NCI-H69 (cell line): ENCODE results near the gene UGT1A10.

Experiments
- DNase-seq: peaks from one replicate; lab custom pipeline; 2025; lab: John Stamatoyannopoulos, UW

UGT1A10 gene

GRCh38 chr2:233803994-233804393 lies 167.7 kb downstream of the UGT1A10 start:
- DNase-seq, result no peak

- no peak for DNase-seq
Observed at GRCh38 chr2:233807215-233807865, 171.1 kb downstream of the UGT1A10 start.

GRCh38 chr2:233807966-233808935 lies 172.0 kb downstream of the UGT1A10 start:
- DNase-seq, result no peak

DNA sequence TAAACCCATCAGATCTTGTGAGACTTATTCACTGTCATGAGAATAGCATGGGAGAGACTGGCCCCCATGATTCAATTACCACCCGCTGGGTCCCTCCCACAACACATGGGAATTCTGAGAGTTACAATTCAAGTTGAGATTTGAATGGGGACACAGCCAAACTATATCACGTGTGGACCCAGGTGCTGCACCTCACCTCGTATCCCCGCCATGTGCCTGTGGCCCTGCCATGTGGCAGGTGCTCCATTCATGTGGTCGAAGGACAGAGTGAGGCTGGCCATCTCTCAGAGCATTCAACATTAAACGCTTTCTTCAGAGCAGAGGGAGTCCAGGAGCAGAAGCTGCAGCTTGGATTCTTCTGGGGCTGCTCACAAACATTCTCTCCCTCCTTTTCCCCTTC lies 174.1 kb downstream of the UGT1A10 start:
- no peak for DNase-seq

- DNase-seq, result no peak
Observed at GRCh38 chr2:233811087-233811486, 174.8 kb downstream of the UGT1A10 start.

- DNase-seq, result no peak
Observed at GRCh38 chr2:233811732-233812131, 175.5 kb downstream of the UGT1A10 start.

DNA sequence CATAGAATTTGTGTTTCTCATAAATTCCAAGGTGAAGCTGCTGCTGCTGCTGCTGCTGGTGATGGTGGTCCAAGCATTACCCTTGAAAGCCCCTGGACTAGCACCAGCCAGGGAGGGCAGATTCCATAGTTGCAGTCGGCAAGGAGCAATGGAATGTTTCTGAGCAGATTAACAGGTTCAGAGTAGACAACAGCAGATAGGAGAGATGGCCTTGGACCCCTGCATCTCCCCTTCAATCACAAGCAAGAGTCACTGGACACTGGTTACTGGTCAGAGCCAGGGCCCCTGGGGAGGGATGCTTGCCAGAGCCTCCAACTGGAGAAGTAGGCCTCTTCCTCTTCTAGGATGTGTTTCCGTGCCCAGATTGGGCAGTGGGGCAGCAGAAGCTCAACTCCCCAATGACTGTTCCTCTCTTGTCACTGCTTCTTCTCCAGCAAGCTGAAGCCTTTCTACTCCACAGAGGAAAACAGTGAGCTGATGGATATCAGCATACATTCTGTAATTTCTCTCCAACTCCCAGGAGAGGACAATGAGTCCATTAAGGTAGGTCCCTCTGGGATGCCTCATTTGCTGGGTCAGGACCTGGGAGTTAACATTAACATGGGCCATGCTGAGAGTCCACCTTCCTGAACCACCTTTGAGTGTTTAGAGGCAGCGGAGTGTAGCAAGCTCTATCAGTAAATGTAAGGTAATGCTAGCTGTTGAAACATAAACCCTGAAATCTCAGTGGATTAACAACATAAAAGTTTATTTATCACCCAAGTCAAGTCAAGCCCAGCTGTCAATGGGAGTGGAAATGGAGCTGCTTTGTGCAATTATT lies 177.2 kb downstream of the UGT1A10 start:
- DNase-seq, result peak; percentile 77

DNA sequence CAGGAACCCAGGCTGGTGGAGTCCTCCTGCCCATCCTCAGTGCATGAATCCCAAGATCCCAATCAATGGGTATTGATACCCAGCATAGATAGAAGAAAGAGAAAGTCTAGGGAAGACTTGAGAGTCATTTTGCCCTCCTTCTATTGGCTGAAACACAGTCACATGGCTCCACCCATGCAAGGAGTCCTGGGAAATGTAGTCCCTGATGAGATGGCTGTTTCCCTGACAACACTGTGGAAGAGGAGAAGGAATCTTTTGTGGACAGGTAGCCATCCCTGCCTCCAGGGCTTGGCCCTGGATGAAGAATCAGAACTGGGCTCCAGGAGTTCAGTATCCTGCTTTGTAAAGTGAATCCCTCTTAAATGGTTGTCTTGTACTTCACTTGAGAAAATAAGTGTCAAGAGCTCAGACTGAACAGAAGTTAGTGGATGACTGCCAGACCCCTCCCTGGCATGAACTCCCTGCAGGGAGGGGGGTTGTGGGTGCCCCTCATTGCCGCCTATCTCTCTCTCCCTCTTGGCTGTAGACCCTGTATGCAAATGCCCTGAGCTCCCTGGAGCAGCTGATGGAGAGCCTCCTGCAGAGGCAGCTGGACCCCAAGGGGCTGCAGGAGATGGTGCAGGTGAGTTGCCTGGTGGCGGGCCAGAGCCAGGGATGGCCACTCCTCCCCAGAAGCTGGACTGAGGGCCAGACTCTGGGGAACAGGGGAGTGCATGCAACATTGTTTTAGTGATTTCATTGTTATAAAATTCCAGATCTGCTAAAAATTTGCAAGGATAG lies 178.0 kb downstream of the UGT1A10 start:
- DNase-seq, result no peak

DNA sequence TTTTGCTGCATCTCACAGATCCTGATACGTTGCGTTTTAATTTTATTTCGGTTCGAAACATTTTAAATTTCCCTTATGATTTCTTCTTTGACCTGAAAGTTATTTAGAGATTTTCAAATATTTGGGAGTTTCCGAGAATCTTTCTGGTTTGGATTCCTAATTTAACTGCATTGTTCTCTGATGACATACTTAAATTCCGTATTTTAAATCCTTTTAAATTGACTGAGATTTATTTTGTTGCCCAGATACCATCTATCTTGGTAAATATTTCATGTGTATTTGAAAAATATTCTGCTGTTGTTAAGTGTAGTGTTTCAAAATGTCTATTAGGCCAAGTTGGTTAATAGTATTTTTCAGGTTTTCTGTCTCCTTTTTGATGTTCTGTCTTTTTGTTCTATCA lies 179.6 kb downstream of the UGT1A10 start:
- DNase-seq, result no peak

GRCh38 chr2:233816334-233816733 lies 180.1 kb downstream of the UGT1A10 start:
- DNase-seq, result peak; percentile 46

GRCh38 chr2:233816771-233817170 lies 180.5 kb downstream of the UGT1A10 start:
- no peak for DNase-seq

DNA sequence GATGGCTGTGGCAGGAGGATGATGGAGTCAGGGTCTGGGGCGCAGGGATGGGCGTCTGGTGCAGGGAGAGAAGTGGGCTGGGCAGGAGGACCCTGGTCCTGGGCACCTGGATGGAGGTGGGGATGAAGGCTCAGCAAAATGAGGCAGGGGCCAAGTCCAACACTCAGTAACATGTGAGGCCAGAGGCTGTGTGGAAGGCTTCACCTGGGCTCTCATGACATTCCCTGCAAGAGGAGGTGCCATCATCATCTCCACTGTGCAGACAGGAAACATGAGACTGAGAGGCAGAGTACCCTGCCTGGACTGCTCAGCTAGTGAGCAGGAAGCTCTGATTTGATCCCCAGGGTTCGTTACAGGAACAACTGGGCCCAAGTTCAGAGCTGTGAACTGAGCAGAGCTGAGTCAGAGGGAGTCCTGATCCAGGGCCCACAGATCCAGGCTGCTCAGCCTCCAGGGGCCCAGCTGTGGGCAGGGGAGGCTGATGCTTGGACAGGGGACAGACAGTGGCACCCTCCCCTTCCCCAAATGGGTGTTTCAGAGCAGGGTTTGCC lies 181.2 kb downstream of the UGT1A10 start:
- no peak for DNase-seq

DNA sequence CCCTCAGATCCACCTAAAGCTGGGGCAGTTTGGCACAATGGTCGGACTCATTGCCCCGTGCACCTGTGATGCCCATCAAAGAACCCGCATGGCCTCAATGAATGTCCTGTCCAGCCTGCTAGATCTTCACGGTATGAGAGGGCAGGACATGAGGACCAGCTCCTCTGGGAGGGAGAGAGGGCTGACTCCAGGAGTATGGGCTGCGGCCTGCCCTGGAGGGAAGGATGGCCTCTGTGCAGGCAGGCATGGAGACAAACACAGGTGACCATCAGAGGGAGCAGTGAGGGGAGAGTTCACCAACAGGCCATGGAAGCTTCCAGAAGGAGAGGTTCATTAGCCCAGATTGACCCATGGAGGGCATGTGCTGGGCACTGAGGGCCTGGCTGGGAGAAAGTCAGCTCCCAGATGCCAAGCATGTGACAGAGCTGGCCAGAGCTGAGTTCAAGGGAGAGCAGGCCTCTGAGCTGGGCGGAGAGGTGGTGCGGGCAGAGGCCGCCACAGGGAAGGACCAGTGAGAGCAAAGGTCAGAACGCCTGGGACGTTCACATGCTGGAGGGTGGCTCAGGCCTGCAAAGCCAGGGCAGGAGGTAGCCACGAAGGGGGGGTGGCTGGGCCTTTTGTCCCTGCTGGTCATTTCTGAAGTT lies 181.9 kb downstream of the UGT1A10 start:
- DNase-seq, result no peak

DNA sequence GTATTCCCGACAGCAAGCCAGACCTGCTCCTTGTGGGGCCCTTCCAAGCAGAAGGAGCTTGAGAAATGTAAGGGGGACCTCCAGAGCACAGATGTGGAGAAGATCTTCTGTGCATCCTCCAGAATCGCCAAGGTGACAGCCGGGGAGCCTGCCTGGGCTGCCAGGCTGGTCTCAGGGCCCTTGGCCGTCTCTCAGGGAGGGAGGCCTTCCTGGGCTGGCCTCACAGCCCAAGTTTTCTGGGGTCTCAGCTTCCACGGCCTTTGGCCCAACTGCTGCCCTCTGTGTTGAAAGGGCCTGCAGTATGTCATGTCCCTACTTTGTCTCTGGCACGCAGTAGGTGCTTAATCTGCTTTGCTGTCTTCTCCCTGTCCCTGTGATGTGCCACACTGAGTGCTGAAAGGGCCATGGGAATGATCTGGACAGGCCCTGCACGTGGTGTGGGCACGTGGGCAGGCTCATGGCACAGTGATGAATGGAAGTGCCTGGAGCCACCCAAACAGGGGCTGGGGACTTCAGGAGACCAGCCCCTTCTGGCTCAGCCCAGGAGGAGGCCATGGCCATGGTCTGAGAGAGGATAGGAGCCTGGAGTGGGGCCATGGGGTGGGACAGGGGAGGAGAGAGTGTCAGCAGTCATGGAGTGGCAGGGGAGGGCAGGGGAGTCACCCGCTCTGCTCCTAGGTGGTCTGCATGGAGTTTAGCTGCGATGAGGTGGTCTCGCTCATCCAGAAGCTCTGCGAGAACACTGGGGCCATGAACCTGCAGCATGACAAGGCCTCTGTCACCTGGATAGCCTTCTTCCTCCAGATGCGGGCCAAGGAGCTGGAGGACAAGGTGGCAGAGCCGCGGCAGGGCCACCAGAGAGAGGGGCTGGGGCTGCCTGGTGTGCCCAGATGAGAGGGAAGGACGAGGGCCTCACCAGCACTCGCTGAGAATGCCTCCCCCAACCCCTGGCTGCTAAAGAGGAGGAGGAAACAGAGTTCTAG lies 182.7 kb downstream of the UGT1A10 start:
- no peak for DNase-seq

DNA sequence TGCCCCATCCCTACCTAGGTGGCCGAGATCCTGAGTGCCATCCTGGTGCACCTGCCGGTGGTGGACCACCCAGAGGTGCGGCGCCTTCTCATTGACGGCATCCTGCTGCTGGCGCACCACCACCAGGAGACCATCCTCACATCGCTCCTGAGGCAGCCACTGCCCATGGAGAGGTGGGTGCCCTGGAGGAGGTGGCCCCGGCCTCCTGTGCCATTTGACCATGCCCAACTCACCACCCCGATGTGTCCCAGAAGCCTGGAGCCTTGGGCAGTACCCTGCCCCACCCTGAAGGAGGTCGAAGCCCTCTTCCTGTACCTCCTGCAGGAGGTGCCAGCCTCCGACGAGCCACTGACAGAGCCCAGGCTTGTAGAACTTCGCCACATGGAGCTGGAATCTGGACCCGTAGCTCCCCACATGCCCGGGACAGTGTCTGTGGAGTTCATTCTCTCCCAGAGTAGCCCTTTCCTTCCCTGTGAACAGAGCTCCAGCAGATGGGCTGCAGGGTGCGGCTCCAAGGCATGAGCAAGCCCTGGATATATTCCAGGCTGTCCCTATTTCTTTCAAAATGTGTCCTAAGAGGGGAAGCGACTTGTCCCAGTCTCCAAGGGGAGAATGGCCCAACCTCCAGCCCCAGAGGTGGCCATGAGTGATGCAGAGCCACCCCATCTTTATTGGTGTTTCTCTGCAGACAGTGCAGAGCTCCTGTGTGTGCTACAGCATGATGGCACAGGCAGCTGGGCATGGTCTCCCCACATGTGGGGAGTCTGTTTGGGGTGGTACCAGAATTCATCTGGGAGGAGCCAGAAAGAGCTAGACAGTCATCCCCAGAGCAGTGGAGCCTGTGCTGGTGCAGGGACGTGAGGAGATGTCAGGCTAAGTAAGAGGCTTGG lies 183.9 kb downstream of the UGT1A10 start:
- DNase-seq, result no peak

GRCh38 chr2:233820774-233821105 lies 184.5 kb downstream of the UGT1A10 start:
- DNase-seq, result no peak

- no peak for DNase-seq
Observed at GRCh38 chr2:233821196-233821595, 184.9 kb downstream of the UGT1A10 start.

DNA sequence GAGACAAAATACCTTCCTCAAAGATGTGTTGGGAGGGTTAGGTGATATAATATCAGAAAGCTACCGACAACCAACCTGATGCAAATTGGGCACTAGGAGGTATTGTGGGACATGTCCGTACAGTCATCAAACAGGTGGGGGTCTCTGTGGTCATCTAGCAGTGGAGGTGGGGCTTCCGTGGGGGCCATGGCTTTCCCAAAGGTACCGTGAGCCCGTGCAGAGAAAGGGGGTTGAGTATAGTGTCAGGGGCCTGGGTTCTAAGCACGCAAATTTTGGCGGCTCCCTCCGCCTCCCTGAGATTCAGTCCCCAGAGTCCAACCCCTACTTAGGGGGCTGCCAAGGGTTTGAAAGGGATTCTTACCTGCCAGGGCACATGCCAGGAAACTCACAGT lies 185.5 kb downstream of the UGT1A10 start:
- DNase-seq, result no peak
